ENCODE data around the gene MXD3. TPM values are rescaled to one million over a fixed set of nuclear protein-coding genes. Genes with fewer than 3 reads are reported as not detected.
A peak's percentile ranks its signal among the peaks of the same experiment; 100 is the strongest.

The MXD3 gene
- polyA plus RNA-seq, 3 donors, result 21.5 to 61.9 (median 25.5) TPM

GRCh38 chr5:177309351-177310191 lies 2.1 kb downstream of the MXD3 start:
- Mint-ChIP-seq H3K27ac (peak overlapping the region; percentile 34 to 98 (median 80)), H3K27me3 (ENCODE audit: low read depth in 3 of 3) (peaks cover 0 to 1% (median 0%) of the 10 kb centered on the region in 3 donors), H3K4me1 (peaks cover 82% of the 10 kb centered on the region), H3K36me3 (peaks cover 24 to 31% of the 10 kb centered on the region in 2 donors), H3K9me3 (peaks cover 0 to 3% (median 0%) of the 10 kb centered on the region in 7 donors), H3K4me3 (peak overlapping the region; percentile 27 to 43)
- Histone ChIP-seq H3K4me2 (replicated peaks; ENCODE audit: extremely low read depth, low read length, poor library complexity, severe bottlenecking) (peak overlapping the region; percentile 100), H3K9me3 (replicated peaks in 1 of 2; ENCODE audit: control insufficient read depth in 1 of 2, insufficient read depth in 1 of 2, low read length in 2 of 2) (no peaks in the 10 kb centered on the region), H3K27ac (ENCODE audit: low read depth in 1 of 2, low read length in 2 of 2) (peak overlapping the region; percentile 16 to 95), H3K4me1 (ENCODE audit: control insufficient read depth in 1 of 2, insufficient read depth in 2 of 2, low read length in 2 of 2) (peaks cover 86 to 96% of the 10 kb centered on the region in 2 donors), H3K36me3 (replicated peaks in 1 of 2; ENCODE audit: control insufficient read depth in 1 of 2, insufficient read depth in 2 of 2, low read length in 2 of 2) (peaks cover 17 to 19% of the 10 kb centered on the region in 2 donors), H2AFZ (ENCODE audit: insufficient read depth, low read depth, low read length, poor library complexity, severe bottlenecking) (no peak overlapping the region), H4K20me1 (ENCODE audit: insufficient read depth, low read length) (peaks cover 57% of the 10 kb centered on the region), H3K4me3 (replicated peaks in 1 of 3; ENCODE audit: low read depth in 2 of 3, low read length in 3 of 3) (peak overlapping the region in 1 of 3 experiments; percentile 97), H3K9ac (ENCODE audit: insufficient read depth, low read length, poor library complexity, severe bottlenecking) (peak overlapping the region; percentile 15), H3K27me3 (ENCODE audit: control insufficient read depth in 2 of 2, insufficient read depth in 2 of 2, low read length in 2 of 2) (no peaks in the 10 kb centered on the region), H3K79me2 (ENCODE audit: insufficient read depth, low read length) (peaks cover 90% of the 10 kb centered on the region)
- intact Hi-C loops (cut with micrococcal nuclease), result loop anchor here (5.0 to 10.0 kb wide), 6 partner anchors 38 to 285 kb away; partner anchors contain the start of genes TMED9 (in 2 of the 2), DOK3 (in 1 of the 2), LMAN2 (in 1 of the 2) and PDLIM7 (in 1 of the 2)
- 27% methylated on average over 9 of the region's 10 CpGs for WGBS (ENCODE audit: insufficient coverage)
- peak; percentile 96 for TF ChIP-seq CTCF (IDR thresholded peaks at IDR 0.05)
- DNase-seq, result peak; percentile 57 to 72 (median 62)

- H3K4me2 ChIP-seq (replicated peaks; ENCODE audit: extremely low read depth, low read length, poor library complexity, severe bottlenecking), result peak overlapping the region; percentile 100
- H3K9me3 ChIP-seq (replicated peaks in 1 of 2; ENCODE audit: control insufficient read depth in 1 of 2, insufficient read depth in 1 of 2, low read length in 2 of 2), result no peaks in the 10 kb centered on the region
- intact Hi-C loops (cut with micrococcal nuclease), result loop anchor here in 1 of 2 donors (5.0 to 10.0 kb wide), 3 partner anchors 44 to 286 kb away; partner anchors contain the start of genes LMAN2 and TMED9
- no peak for DNase-seq
- Mint-ChIP-seq H3K27me3 (ENCODE audit: low read depth in 3 of 3) (peaks cover 0 to under 1% (median 0%) of the 10 kb centered on the region in 3 donors), H3K36me3 (peaks cover 24 to 38% of the 10 kb centered on the region in 2 donors), H3K27ac (peak overlapping the region; percentile 67 to 99 (median 96)), H3K4me1 (peaks cover 83% of the 10 kb centered on the region), H3K4me3 (peak overlapping the region; percentile 27 to 43), H3K9me3 (peaks cover 0 to 3% (median 0%) of the 10 kb centered on the region in 7 donors)
- H3K4me1 ChIP-seq (ENCODE audit: control insufficient read depth in 1 of 2, insufficient read depth in 2 of 2, low read length in 2 of 2), result peaks cover 90 to 98% of the 10 kb centered on the region in 2 donors
- TF ChIP-seq CTCF (IDR thresholded peaks at IDR 0.05), result no peak
- H3K9ac ChIP-seq (ENCODE audit: insufficient read depth, low read length, poor library complexity, severe bottlenecking), result no peak overlapping the region
- peaks cover 90% of the 10 kb centered on the region for H3K79me2 ChIP-seq (ENCODE audit: insufficient read depth, low read length)
- H4K20me1 ChIP-seq (ENCODE audit: insufficient read depth, low read length), result peaks cover 65% of the 10 kb centered on the region
- peak overlapping the region; percentile 95 to 98 for H3K27ac ChIP-seq (ENCODE audit: low read depth in 1 of 2, low read length in 2 of 2)
- no peaks in the 10 kb centered on the region for H3K27me3 ChIP-seq (ENCODE audit: control insufficient read depth in 2 of 2, insufficient read depth in 2 of 2, low read length in 2 of 2)
- 85% methylated on average over 9 of the region's 11 CpGs for WGBS (ENCODE audit: insufficient coverage)
- H3K4me3 ChIP-seq (replicated peaks in 1 of 3; ENCODE audit: low read depth in 2 of 3, low read length in 3 of 3), result peak overlapping the region in 1 of 3 experiments; percentile 97
- H2AFZ ChIP-seq (ENCODE audit: insufficient read depth, low read depth, low read length, poor library complexity, severe bottlenecking), result no peak overlapping the region
- H3K36me3 ChIP-seq (replicated peaks in 1 of 2; ENCODE audit: control insufficient read depth in 1 of 2, insufficient read depth in 2 of 2, low read length in 2 of 2), result peaks cover 17 to 19% of the 10 kb centered on the region in 2 donors
These were observed 3.0 kb downstream of the MXD3 start for GRCh38 chr5:177308740-177309139.

All from CD14-positive monocyte (primary cell).